Trophoblast cell (in vitro differentiated cells and primary cell): ENCODE data around the gene CSMD2.
A peak's percentile ranks its signal among the peaks of the same experiment; 100 is the strongest.

Experiments used
- DNase-seq, 2 donors: peaks; one replicate each; pipeline ENCODE4 v3.0.0-alpha.2; 2016
- H2AFZ ChIP-seq: 2 replicates; pipeline ENCODE4 v1.6.1; 2013; ENCODE audit warnings: low read length, moderate library complexity, mild to moderate bottlenecking; ENCODE audit not compliant: insufficient read depth, poor library complexity
- H2AK5ac ChIP-seq: 2 replicates; pipeline ENCODE4 v1.6.1; 2013; ENCODE audit warnings: mild to moderate bottlenecking, low read length
- H2BK120ac ChIP-seq: 2 replicates; pipeline ENCODE4 v1.6.1; 2013; ENCODE audit warnings: low read length, mild to moderate bottlenecking, moderate library complexity; ENCODE audit not compliant: insufficient read depth, poor library complexity
- H2BK12ac ChIP-seq: 2 replicates; pipeline ENCODE4 v1.6.1; 2013; ENCODE audit warnings: mild to moderate bottlenecking, low read length, moderate library complexity
- H2BK5ac ChIP-seq: 2 replicates; pipeline ENCODE4 v1.6.1; 2013; ENCODE audit warnings: low read length, low read depth, moderate library complexity, mild to moderate bottlenecking; ENCODE audit not compliant: poor library complexity
- H3K14ac ChIP-seq: 2 replicates; pipeline ENCODE4 v1.6.1; 2013; ENCODE audit warnings: mild to moderate bottlenecking, low read length
- H3K18ac ChIP-seq: 2 replicates; pipeline ENCODE4 v1.6.1; 2013; ENCODE audit warnings: mild to moderate bottlenecking, low read length
- H3K23ac ChIP-seq: 2 replicates; pipeline ENCODE4 v1.6.1; 2013; ENCODE audit warnings: low read length
- H3K27ac ChIP-seq: 2 replicates; pipeline ENCODE4 v1.5.1; 2013; ENCODE audit warnings: low read depth, mild to moderate bottlenecking, inconsistent platforms, low read length, moderate library complexity
- H3K27me3 ChIP-seq: 2 replicates; pipeline ENCODE4 v1.6.1; 2013; ENCODE audit warnings: inconsistent platforms, mild to moderate bottlenecking, low read length, moderate library complexity; ENCODE audit not compliant: insufficient read depth
- H3K36me3 ChIP-seq, 2 experiments: 1 replicate in 1 of 2; 2 replicates in 1 of 2; pipeline ENCODE4 v1.6.1; 2013; ENCODE audit warnings: low read length in 2 of 2, mild to moderate bottlenecking in 2 of 2, moderate library complexity in 1 of 2; ENCODE audit not compliant: insufficient read depth in 2 of 2, control insufficient read depth in 1 of 2
- H3K4ac ChIP-seq: 2 replicates; pipeline ENCODE4 v1.6.1; 2013; ENCODE audit warnings: low read depth, mild to moderate bottlenecking, low read length, moderate library complexity
- H3K4me1 ChIP-seq, 2 experiments: 1 replicate in 1 of 2; 2 replicates in 1 of 2; pipeline ENCODE4 v1.6.1; 2013; ENCODE audit warnings: low read length in 2 of 2, mild to moderate bottlenecking in 2 of 2, moderate library complexity in 1 of 2; ENCODE audit not compliant: insufficient read depth in 2 of 2, control insufficient read depth in 1 of 2
- H3K4me2 ChIP-seq: 2 replicates; pipeline ENCODE4 v1.6.1; 2013; ENCODE audit warnings: inconsistent platforms, mild to moderate bottlenecking, low read length, moderate library complexity
- H3K4me3 ChIP-seq: 2 replicates; pipeline ENCODE4 v1.5.1; 2013; ENCODE audit warnings: mild to moderate bottlenecking, low read depth, low read length, inconsistent platforms
- H3K79me1 ChIP-seq: one replicate; pipeline ENCODE4 v1.6.1; 2013; ENCODE audit warnings: low read length
- H3K79me2 ChIP-seq: 2 replicates; pipeline ENCODE4 v1.6.1; 2013; ENCODE audit warnings: low read length, mild to moderate bottlenecking; ENCODE audit not compliant: control insufficient read depth, insufficient read depth, poor library complexity
- H3K9ac ChIP-seq: 2 replicates; pipeline ENCODE4 v1.6.1; 2013; ENCODE audit warnings: mild to moderate bottlenecking, low read length
- H3K9me3 ChIP-seq: 2 replicates; pipeline ENCODE4 v1.6.1; 2013; ENCODE audit warnings: low read depth, mild to moderate bottlenecking, control low read depth, inconsistent platforms, low read length; ENCODE audit not compliant: insufficient read depth
- H4K12ac ChIP-seq: 2 replicates; pipeline ENCODE4 v1.6.1; 2013; ENCODE audit warnings: low read depth, mild to moderate bottlenecking, low read length, moderate library complexity
- H4K8ac ChIP-seq: 2 replicates; pipeline ENCODE4 v1.6.1; 2013; ENCODE audit warnings: low read depth, mild to moderate bottlenecking, low read length, moderate library complexity
- H4K91ac ChIP-seq: one replicate; pipeline ENCODE4 v1.6.1; 2013; ENCODE audit warnings: low read depth, mild to moderate bottlenecking, low read length, moderate library complexity
- WGBS: extraction: QIAGEN DNeasy Blood & Tissue Kit; methylation state at CpG from one replicate; pipeline ENCODE4 v1.1.7; 2013; ENCODE audit warnings: missing lambda C conversion rate; ENCODE audit not compliant: insufficient read length, insufficient coverage; ENCODE audit errors: extremely low coverage; 5-methylcytosine and 5-hydroxymethylcytosine counted together

Gene CSMD2

GRCh38 chr1:33818071-33818470 lies 347.0 kb downstream of the CSMD2 start:
- Histone ChIP-seq H4K91ac (no peak overlapping the region), H3K27me3 (no peaks in the 10 kb centered on the region), H3K36me3 (no peaks in the 10 kb centered on the region), H4K12ac (no peak overlapping the region), H3K4me1 (no peaks in the 10 kb centered on the region), H3K4me2 (no peak overlapping the region), H2AFZ (no peak overlapping the region), H3K18ac (no peak overlapping the region), H4K8ac (no peak overlapping the region), H3K79me1 (no peaks in the 10 kb centered on the region), H2BK120ac (no peak overlapping the region), H2BK12ac (no peak overlapping the region), H2AK5ac (no peak overlapping the region), H3K4ac (no peak overlapping the region), H2BK5ac (no peak overlapping the region), H3K4me3 (no peak overlapping the region), H3K79me2 (no peaks in the 10 kb centered on the region), H3K23ac (no peak overlapping the region), H3K9me3 (no peaks in the 10 kb centered on the region), H3K9ac (no peak overlapping the region), H3K27ac (no peak overlapping the region), H3K14ac (no peak overlapping the region)
- WGBS = no CpG with 5 or more reads among the region's 3 CpGs
- DNase-seq = no peak

GRCh38 chr1:33815061-33815460 lies 350.0 kb downstream of the CSMD2 start:
- no peak overlapping the region for H2AK5ac ChIP-seq
- DNase-seq = no peak
- H3K23ac ChIP-seq = no peak overlapping the region
- no peak overlapping the region for H3K4me3 ChIP-seq
- H3K18ac ChIP-seq = no peak overlapping the region
- no peak overlapping the region for H3K4me2 ChIP-seq
- no peaks in the 10 kb centered on the region for H3K79me1 ChIP-seq
- no peak overlapping the region for H4K12ac ChIP-seq
- H3K4ac ChIP-seq = no peak overlapping the region
- no peak overlapping the region for H4K91ac ChIP-seq
- H3K36me3 ChIP-seq = no peaks in the 10 kb centered on the region
- H2BK12ac ChIP-seq = no peak overlapping the region
- H2BK5ac ChIP-seq = no peak overlapping the region
- no peak overlapping the region for H3K27ac ChIP-seq
- H2AFZ ChIP-seq = no peak overlapping the region
- no peaks in the 10 kb centered on the region for H3K4me1 ChIP-seq
- H3K27me3 ChIP-seq = no peaks in the 10 kb centered on the region
- H3K14ac ChIP-seq = no peak overlapping the region
- no peaks in the 10 kb centered on the region for H3K9me3 ChIP-seq
- no CpG with 5 or more reads among the region's 4 CpGs for WGBS
- H4K8ac ChIP-seq = no peak overlapping the region
- no peak overlapping the region for H2BK120ac ChIP-seq
- H3K9ac ChIP-seq = no peak overlapping the region
- H3K79me2 ChIP-seq = no peaks in the 10 kb centered on the region

- H2BK12ac ChIP-seq = no peak overlapping the region
- DNase-seq = peak in 1 of 2 donors; percentile 36
- H2AFZ ChIP-seq = no peak overlapping the region
- no CpG with 5 or more reads among the region's 2 CpGs for WGBS
- no peaks in the 10 kb centered on the region for H3K79me2 ChIP-seq
- no peak overlapping the region for H3K23ac ChIP-seq
- H4K12ac ChIP-seq = no peak overlapping the region
- H3K27me3 ChIP-seq = no peaks in the 10 kb centered on the region
- no peak overlapping the region for H3K18ac ChIP-seq
- H2BK5ac ChIP-seq = no peak overlapping the region
- H3K4ac ChIP-seq = no peak overlapping the region
- no peak overlapping the region for H3K4me3 ChIP-seq
- H2AK5ac ChIP-seq = no peak overlapping the region
- no peak overlapping the region for H2BK120ac ChIP-seq
- H3K4me1 ChIP-seq = no peaks in the 10 kb centered on the region
- H4K91ac ChIP-seq = no peak overlapping the region
- H3K36me3 ChIP-seq = no peaks in the 10 kb centered on the region
- no peak overlapping the region for H3K14ac ChIP-seq
- no peak overlapping the region for H3K9ac ChIP-seq
- no peak overlapping the region for H3K4me2 ChIP-seq
- H3K27ac ChIP-seq = no peak overlapping the region
- H3K9me3 ChIP-seq = no peaks in the 10 kb centered on the region
- no peaks in the 10 kb centered on the region for H3K79me1 ChIP-seq
- H4K8ac ChIP-seq = no peak overlapping the region
Observed at GRCh38 chr1:33814166-33814565, 350.9 kb downstream of the CSMD2 start.

- no peak overlapping the region for H3K4me3 ChIP-seq
Observed at GRCh38 chr1:33810571-33810970, 354.5 kb downstream of the CSMD2 start.

More at GRCh38 chr1:33810571-33810970, 354.5 kb downstream of the CSMD2 start:
- Histone ChIP-seq H3K9ac (no peak overlapping the region), H3K14ac (no peak overlapping the region), H2BK5ac (no peak overlapping the region), H4K12ac (no peak overlapping the region), H4K91ac (no peak overlapping the region), H3K27ac (no peak overlapping the region), H3K79me2 (no peaks in the 10 kb centered on the region), H3K27me3 (no peaks in the 10 kb centered on the region), H2AFZ (no peak overlapping the region), H3K36me3 (no peaks in the 10 kb centered on the region), H4K8ac (no peak overlapping the region), H3K18ac (no peak overlapping the region), H2AK5ac (no peak overlapping the region), H3K4ac (no peak overlapping the region), H2BK12ac (no peak overlapping the region), H3K79me1 (no peaks in the 10 kb centered on the region), H3K9me3 (no peaks in the 10 kb centered on the region), H3K23ac (no peak overlapping the region), H2BK120ac (no peak overlapping the region), H3K4me2 (no peak overlapping the region), H3K4me1 (no peaks in the 10 kb centered on the region)
- no peak for DNase-seq
- WGBS = no CpG with 5 or more reads among the region's 5 CpGs
